NCI-H524 treated with DMSO at 0.1 percent for 48 hours (cell line): ENCODE data around the gene MTO1.
"Not testable (repeated sequence)": the region's sequence is repeated elsewhere in the genome, so short reads cannot be mapped to it uniquely, and the experiment has no call there.

Source experiments
- DNase-seq: peaks from one replicate; lab custom pipeline; 2025; lab: John Stamatoyannopoulos, UW

MTO1 gene, protein sequence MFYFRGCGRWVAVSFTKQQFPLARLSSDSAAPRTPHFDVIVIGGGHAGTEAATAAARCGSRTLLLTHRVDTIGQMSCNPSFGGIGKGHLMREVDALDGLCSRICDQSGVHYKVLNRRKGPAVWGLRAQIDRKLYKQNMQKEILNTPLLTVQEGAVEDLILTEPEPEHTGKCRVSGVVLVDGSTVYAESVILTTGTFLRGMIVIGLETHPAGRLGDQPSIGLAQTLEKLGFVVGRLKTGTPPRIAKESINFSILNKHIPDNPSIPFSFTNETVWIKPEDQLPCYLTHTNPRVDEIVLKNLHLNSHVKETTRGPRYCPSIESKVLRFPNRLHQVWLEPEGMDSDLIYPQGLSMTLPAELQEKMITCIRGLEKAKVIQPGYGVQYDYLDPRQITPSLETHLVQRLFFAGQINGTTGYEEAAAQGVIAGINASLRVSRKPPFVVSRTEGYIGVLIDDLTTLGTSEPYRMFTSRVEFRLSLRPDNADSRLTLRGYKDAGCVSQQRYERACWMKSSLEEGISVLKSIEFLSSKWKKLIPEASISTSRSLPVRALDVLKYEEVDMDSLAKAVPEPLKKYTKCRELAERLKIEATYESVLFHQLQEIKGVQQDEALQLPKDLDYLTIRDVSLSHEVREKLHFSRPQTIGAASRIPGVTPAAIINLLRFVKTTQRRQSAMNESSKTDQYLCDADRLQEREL

GRCh38 chr6:73461537-73462350 is at the start of gene MTO1:
TSS of gene MTO1 (plus strand) at chr6:73461737. CDS start at chr6:73461855, 118 bp downstream.
- DNase-seq, result peak; percentile 45

- DNase-seq, result no peak
These were observed 48.4 kb upstream of the MTO1 start for GRCh38 chr6:73413102-73413501.

DNA sequence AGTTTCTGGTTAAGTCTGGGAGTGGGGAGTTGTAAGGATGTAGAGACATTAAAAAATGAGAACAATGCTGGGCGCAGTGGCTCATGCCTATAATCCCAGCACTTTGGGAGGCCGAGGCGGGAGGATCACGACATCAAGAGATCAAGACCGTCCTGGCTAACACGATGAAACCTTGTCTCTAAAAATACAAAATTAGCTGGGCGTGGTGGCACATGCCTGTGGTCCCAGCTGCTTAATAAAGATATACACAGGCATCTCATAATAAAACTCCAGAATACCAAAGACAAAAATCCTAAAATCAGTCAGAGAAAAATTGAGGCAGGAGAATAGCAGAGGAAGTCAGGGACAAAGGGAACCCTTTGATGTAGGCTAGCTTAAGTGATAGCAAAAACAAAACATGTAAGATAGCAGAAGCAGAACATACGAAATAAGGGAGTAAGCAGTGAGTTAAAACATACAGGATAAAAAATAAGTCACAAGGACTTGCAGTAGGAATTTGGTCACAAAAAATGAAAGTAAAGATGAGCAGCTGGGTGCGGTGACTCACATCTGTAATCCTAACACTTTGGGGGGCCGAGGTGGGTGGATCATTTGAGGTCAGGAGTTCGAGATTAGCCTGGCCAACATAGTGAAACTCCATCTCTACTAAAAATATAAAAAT is 43.3 kb upstream of the MTO1 start:
- DNase-seq, result no peak

DNA sequence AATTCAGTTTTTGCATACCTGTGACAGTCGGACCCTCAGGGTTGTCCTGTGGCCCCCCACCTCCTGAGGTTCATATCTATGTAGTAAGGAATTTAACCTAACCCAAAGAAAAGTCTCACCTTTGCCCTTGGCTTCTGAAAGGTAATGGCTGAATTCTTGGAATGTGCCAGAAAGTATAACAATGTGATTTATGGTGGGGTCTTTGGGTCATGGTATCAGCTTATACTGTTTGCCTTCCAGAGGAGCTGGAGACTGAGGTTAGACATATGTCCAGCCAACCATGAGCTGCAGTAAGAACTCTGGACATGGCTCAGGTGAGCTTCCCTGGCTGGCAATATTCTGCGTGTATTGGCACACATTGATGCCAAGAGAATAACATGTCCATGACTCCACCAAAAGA is 40.0 kb upstream of the MTO1 start:
- DNase-seq, result no peak

- DNase-seq, result no peak
These were observed 26.3 kb upstream of the MTO1 start for GRCh38 chr6:73435236-73435635.

DNA sequence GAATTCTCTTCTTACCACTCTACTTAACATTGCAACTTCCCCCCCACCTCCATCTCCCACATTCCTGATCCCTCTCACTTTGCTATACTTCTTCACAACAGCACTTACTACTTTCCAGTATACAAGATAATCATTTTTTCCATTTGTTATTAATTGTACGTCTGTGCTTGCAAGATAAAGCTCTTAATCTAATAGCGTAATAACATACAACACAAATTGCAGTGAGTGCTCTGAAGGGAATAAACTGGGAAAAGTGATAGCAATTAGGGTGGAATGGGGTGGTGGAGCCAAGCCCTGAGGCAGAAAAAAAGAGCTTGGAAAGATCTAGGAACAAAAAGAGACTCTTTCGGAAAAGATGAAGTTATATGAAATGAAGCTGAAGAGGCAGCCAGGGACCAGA is 18.0 kb upstream of the MTO1 start:
- no peak for DNase-seq

- peak; percentile 10 for DNase-seq
These were observed 10.1 kb upstream of the MTO1 start for GRCh38 chr6:73451223-73452106.

DNA sequence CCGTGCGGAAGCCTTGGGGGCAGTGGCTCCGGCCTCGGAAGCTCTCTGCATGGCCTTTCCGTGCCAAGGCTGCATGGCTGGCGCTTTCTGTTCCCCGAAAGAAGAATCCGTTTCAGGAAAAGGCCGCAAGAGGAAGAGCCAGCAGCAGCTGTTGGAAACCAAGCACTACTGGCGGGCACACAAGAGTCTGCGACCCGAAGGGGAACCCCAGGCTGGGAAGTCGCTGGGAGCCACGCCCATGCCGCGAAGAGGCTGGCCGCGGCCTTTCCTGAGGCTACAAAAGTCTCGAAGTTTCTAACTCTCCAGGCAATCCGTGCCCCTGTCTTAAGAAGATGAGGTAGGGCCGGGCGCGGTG is 9.5 kb upstream of the MTO1 start, which contains the start of gene CGAS:
TSS of gene CGAS (minus strand) at position 191 of the 355 bp plus-strand sequence. CDS start at position 75, 116 bp downstream.
- DNase-seq, result no peak

GRCh38 chr6:73455865-73456629 is 5.5 kb upstream of the MTO1 start:
- no peak for DNase-seq

DNA sequence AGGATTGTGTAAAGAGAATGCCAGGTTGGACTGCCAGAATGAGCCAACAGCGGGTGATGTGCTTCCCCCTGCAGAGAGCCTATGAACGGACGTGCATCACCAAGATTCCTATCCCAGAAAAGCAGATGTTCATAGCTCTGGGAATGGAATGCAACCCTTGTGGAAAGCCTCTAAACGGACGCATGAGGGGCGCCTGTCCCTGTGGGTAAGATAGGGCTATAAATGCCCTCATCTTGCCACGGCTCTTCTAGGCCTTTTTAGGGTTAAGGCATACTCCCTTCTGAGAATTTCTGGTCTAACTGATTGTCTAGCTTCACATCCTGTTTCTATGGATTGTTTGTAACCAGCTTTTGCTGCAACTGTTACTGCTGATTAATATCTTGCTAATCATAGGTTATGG is 2.1 kb upstream of the MTO1 start:
- DNase-seq, result not testable (repeated sequence)

DNA sequence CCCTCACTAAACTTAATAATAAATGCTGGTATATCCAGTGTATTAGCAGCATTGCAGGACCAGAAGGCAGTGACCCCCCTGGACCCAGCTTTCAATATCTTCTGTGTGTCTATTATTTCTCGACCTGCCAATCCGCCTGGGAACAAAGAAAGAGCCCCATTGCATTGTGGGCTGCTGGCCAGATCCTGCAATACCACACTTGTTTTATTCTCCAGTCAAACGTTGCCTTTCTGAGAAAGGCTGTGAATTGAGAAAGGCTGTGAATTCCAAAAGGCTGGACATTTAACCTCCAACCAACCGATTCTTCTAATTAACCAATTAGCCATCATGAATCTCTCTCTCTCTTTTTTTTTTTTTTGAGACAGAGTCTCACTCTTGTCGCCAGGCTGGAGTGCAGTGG is 1.5 kb upstream of the MTO1 start:
- no peak for DNase-seq

DNA sequence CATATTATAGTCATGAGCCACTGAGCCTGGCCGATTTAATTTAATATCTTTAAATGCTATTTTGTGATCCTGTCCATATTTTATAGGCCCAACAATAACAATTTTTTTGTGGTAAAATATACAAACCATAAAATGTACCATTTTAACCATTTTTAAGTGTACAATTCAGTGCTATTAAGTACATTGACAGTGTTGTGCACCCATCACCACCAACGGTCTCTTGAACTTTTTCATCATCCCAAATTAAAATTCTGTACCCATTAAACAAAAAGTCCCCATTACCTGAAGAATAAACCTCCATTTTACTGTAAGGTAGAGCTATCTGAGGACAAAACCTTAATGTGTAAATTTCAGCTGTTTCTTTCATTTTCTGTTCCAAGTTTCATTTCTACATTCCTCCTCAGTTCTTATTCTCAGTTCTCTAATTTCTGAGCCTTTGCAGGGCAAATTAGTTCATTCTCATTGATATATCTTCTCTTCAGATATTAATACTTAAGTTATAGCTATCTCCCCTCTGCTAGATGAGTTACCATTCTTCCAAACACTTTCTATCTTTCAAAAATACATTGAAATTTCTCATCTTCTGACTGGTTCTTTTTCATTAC is 10.3 kb downstream of the MTO1 start:
- no peak for DNase-seq

DNA sequence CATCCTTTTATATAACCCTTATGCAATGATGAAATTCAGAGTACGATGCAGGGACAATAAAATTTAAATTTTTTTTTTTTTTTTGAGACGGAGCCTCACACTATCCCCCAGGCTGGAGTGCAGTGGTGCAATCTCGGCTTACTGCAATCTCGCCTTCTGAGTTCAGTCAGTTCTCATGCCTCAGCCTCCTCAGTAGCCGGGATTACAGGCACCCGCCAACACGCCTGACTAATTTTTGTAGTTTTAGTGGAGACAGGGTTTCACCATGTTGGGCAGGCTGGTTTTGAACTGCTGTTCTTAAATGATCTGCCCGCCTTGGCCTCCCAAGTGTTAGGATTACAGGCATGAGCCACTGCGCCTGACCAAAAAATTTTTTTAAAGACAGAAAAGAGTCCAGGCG is 15.2 kb downstream of the MTO1 start:
- no peak for DNase-seq

DNA sequence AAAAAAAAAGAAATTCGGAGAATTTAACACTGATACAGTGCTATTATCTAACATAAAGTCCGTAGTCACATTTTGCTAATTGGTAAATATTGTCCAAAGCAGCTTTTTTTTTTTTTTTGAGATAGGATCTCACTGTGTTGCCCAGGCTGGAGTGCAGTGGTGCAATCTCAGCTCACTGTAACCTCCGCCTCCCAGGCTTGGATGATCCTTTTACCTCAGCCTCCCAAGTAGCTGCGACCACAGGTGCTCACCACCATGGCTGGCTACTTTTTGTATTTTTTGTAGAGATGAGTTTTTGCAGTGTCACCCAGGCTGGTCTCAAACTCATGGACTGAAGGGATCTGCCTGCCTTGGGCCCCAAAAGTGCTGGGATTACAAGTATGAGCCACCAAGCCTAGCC is 15.9 kb downstream of the MTO1 start:
- no peak for DNase-seq

DNA sequence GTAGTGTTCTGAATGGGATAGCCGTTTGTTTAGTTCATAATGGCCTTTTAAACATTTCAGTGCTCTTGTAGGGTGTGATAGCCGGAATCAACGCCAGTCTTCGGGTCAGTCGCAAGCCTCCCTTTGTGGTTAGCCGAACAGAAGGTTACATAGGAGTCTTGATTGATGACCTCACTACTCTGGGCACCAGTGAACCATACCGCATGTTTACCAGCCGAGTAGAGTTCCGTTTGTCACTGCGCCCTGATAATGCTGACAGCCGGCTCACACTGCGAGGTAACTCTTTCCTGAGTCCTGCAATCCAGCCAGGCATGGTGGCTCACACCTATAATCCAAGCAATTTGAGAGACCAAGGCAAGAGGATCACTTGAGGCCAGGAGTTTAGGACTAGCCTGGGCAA is 20.4 kb downstream of the MTO1 start:
- no peak for DNase-seq

DNA sequence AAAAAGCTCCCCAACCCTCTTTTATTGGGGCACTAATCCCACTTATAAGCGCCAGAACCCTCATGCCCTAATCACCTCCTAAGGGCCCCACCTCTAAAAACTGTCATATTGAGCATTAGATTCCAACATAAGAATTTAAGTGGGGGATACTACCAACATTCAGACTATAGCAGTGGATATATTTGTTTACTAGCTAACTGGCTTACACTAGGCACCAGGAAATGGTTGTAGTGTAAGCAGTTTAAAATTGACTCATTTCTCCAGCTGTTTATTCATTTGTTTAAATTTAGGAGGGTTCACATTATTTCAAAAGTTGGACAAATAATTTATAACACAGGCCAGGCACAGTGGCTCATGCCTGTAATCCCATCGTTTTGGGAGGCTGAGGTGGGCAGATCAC is 22.9 kb downstream of the MTO1 start:
- no peak for DNase-seq

- no peak for DNase-seq
These were observed 25.9 kb downstream of the MTO1 start for GRCh38 chr6:73487473-73487872.

- no peak for DNase-seq
These were observed 29.8 kb downstream of the MTO1 start for GRCh38 chr6:73491377-73491776.

DNA sequence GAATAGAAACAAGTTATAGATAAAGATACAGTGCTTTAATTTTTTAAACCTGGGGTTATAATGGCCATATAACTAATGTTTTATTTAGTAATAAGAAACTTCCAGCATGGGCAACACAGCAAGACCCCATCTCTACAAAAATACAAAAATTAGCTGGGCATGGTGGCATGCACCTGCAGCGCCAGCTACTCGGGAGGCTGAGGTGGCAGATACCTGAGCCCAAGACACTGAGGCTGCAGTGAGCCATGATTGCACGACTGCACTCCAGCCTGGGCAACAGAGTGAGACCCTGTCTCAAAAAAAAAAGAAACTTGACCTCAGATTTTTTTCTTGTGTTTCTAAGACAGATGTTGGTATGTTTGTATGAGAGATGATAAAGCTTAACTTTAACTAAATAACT is 36.4 kb downstream of the MTO1 start:
- DNase-seq, result no peak
